ENCODE data around the gene SNORC.
"Not testable (repeated sequence)": the region's sequence is repeated elsewhere in the genome, so short reads cannot be mapped to it uniquely, and the experiment has no call there.

SNORC gene

DNA sequence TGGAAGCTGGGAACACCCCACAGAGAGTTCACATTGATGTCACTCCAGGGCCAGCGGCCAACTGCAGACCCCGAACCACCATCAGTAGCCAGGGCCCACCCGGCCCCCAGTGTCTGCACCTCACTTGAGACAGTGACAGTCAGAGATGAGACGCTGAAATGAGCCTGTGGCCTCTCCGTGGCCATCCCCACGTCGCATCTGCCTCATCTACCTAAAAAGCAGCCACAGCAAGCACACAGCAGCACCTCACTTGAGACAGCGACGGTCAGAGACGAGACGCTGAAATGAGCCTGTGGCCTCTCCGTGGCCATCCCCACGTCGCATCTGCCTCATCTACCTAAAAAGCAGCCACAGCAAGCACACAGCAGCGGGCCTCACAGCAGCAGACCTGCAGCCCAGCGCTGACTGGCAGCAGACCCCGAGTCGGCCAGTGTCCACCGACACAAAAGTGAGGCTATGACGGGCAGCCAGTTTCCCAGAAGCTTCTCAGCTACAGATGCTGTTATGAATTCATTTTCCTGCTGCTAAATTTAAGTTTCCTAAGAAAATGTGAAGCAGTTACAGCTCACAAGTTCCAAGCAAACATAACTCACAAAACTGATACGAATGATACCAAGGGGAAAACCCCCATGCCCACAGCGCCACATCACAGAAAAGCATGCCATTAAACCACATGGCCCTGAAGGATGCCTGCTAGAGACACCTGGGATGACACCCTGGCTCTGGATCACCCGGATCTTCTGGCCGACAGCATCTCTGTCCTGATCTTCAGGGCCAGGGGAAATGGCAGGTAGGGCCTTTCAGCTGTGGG, 27.7 kb downstream of the SNORC start:
- no peak for DNase-seq

DNA sequence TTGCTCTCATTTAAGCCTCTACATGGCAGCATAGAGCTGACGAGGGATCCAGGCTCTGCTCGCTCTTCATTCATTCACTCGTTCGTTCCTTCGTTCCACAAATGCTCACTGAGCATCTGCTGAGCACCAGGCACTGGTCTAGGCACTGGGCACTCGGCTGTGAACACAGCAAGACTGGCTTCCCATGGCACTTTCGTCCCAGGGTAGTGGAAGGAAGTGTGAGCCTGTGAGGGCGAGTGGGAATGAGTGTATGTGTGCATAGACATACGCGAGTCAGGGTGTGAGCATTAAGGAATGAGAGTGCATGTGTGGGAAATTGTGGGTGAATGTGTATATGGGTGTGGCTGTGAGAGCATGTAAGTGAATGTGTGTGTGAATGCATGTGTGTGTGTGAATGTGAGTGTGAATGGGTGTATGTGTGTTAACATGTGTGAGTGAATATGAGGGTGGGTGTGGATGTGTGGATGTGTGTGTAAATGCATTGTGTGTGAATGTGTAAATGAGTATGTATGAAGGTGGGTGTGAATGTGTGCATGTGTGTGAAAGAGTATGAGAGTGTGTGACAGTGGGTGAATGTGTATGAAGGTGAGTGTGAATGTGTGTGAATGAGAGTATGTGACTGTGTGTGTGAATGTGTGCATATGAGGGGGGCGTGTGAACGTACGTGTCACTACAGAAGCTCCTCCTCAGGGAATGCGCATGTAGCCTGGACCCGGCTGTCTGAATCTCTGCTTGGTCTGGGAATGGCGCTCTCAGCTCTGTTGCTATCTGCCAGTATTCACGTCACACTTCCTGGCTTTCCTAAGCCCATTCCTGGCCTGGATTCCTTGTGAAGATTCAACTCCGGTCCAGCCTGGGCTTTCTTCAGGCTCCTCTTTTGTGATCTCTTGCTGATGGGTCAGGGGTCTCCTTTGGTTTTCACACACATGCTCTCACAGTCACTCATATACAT, 28.8 kb downstream of the SNORC start:
- DNase-seq = no peak

DNA sequence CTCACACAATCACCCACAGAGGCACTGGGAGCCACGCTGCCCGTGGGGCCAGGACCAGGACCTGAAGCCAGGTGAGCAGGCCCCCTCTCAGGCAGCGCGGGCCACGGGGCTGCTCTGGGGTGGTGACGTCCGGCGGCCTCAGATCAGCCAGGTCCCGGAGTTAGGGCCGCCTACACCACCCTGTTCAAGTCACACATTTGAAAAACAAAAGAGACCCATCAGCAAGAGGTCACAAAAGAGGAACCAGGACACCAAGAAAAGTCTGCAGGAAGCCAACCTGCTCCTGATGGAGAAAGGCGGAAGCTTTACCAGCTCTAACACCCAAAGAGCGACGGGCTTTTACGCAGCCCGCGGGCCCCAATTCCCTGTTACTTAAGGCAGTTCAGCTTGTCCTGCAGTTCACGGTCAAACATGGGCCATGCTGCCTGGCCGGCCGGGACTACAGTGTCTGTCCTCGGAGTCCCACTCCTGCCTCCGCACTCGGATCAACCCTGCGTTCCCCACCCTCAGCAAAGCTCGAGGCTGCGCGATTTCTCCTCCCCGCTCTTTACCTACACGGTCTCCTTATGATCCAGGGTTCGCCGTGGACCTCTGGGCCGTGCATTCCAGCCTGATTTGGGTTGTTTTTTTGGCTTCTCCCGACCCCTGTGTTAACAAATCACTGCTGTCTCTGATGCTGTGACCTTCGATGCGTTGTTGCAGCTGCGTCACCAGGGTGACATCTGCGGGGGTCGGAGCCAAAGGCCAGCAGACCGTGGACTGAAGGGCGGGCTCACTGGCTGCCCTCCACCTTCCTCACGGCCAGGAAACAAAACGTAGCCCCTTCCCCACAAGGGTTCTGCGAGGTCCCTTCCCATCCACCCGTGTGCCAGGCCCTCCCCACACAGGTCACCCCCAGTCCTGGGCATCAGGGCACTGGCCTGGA, 31.0 kb downstream of the SNORC start:
- no peak for DNase-seq

DNA sequence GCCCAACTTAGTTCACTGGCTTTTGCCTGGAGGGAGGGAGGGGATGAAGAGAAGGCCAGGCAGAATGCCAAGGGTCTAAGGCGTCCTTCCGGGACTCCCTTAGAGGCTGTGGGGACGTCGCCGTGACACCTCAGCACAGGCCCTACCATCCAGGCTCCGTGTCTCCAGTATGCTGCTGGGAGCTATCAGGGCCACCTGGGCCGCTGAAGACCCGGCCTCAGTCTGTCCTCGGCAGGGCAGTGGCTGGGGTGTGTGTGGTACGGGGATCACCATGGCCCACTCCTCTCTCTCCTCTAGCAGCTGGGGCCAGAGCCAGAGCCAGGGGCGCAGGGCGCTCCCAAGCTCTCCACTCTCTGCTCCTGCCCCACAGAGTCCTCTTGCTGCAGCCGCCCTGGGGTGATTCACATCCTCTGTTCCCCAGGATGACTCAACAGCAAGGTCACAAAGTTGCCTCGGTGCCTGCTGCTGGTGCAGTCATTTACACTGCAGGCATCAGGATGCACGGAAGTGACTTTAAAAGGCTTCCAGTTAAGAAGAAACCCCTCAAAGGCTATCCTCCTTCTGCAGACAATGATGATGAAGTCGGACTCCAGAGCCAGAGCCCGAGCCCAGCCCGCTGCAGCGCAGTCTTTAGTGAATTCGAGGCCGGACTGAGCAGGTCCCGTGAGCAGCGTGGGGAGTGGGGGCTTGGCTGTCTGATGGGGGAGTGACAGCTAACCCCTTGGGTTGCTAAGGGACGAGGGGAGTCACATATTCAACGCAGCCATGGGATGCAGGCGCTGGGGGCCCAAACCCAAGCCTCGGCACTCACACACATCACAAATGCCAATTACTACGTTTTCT, 31.9 kb downstream of the SNORC start:
- DNase-seq = no peak

GRCh38 chr2:232903989-232904388, 33.9 kb downstream of the SNORC start:
- DNase-seq = no peak

- DNase-seq = not testable (repeated sequence)
Measured at GRCh38 chr2:232906867-232907717, 37.0 kb downstream of the SNORC start.

DNA sequence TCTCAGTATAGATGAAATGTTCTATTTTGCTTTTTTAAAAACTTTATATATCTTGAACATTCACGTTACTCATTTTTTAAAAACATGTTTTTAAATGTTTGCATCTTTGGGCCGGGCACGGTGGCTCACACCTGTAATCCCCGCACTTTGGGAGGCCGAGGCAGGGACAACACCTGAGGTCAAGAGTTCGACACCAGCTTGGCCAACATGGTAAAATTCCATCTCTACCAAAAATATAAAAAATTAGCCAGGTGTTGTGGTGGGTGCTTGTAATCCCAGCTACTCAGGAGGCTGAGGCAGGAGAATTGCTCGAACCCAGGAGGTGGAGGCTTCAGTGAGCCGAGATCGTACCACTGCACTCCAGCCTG, 37.6 kb downstream of the SNORC start:
- DNase-seq = not testable (repeated sequence)

GRCh38 chr2:232908695-232909094, 38.6 kb downstream of the SNORC start:
- DNase-seq = no peak

GRCh38 chr2:232910376-232910775, 40.3 kb downstream of the SNORC start:
- no peak for DNase-seq

DNA sequence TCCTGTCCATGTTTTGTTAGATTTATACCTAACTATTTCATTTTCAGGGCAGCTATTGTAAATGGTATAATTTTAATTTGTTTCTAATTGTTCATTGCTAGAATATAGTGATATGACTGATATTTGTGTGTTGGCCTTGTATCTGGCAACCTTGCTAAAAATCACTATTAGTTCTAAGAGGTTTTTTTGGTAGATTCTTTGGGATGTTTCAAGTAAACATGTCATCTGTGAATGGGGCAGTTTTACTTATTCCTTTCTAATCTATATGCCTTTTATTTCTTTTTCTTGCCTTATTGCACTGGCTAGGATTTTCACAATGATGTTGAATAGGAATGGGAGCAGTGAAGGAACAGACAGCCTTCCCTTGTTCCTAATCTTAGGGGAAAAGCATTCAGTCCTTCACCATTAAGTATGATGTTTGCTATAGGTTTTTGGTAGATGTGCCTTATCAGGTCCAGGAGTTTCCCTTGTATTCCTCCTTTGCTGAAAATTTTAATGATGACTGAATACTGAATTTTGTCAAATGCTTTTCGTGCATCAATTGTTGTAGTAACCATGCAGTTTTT, 41.7 kb downstream of the SNORC start:
- DNase-seq = no peak

GRCh38 chr2:232913903-232914302, 43.8 kb downstream of the SNORC start:
- no peak for DNase-seq

DNA sequence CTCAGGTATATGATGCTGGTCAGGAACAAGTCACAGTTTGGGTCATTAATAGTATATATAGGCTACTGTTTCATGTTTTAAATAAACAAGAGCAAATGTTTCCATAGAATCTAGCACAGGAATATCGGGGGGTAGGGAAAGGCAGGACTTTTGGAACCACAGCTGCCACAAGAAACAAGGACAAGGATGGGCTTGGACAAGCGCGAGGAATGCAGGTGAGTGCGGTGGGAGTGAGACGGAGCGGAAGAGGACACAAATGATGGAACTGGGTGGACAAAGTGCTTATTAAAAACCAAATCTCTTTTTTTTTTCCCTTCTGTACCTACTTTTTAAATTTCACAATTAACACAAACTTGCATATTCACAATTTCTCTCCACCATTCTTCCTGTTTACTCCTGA, 49.1 kb downstream of the SNORC start:
- DNase-seq = no peak

- DNase-seq = no peak
Measured at GRCh38 chr2:232920055-232920454, 50.0 kb downstream of the SNORC start.

GRCh38 chr2:232920760-232921159, 50.7 kb downstream of the SNORC start:
- DNase-seq = no peak

DNA sequence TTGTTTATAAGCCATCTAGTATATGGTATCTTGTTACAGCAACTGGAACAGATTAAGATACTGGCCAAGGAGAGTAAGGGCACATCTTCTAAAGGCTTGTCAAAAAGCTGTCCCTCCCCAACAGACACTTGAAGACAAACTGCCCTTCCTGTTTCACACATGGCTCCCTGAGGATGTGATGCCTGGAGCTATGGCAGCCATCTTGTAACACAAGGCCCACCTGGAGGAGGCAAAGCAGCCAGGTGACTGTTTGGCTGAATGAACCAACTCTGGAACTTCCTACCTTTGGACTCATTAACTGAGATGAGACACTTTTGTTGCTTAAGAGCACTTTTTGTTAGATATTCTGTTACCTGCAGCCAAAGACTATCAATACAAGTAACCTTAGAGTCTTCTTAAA, 54.4 kb downstream of the SNORC start:
- no peak for DNase-seq

DNA sequence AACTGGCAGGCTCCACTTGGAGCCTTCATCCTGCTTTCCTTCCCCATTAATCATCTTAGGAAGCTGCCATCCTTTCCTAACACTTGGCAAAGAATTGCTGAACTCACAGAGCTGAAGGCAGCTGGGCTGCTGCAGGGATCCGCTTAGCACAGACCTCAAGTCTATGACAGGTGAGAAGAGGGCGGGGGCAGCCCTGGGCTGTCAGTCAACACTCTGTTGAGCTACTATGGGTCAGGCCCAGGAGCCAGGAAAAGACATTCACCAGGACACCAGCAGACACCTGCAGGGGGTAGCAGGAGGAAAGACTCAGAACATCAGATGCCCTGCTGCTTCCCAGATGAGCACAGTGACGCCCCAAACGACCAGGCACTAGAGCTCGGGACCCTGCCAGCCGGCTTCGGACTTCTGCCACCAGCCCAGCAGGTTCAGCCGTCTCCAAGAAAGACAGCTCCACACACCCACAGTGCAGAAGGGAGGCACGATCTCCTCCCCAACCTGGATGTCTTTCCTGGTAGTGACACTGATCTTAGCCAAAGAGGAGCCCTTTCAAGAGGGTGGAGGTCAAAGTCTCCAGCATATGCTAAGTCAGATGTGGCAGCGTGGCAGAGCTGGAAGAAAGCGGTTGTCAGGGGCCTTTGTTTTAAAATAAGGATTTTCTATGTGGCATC, 55.2 kb downstream of the SNORC start:
- no peak for DNase-seq

GRCh38 chr2:232925821-232926156, 55.7 kb downstream of the SNORC start:
- DNase-seq = no peak

- DNase-seq = no peak
Measured at GRCh38 chr2:232926431-232926939, 56.4 kb downstream of the SNORC start.

GRCh38 chr2:232927032-232927792, 57.1 kb downstream of the SNORC start:
- DNase-seq = no peak
